ENCODE measurements around the gene FSIP2. TPM values are rescaled to one million over a fixed set of nuclear protein-coding genes. Genes with fewer than 3 reads are reported as not detected.

The FSIP2 gene
- total and polyA plus RNA-seq, 2 donors (not counting 3 experiments of a cell fraction or from before 2014, with no cell fraction given), result 0.04 to 0.24 TPM

GRCh38 chr2:185813707-185814106 lies 75.1 kb downstream of the FSIP2 start:
- Histone ChIP-seq H3K9ac (replicated peaks; ENCODE audit: extremely low read depth, insufficient read depth, low read length) (no peak overlapping the region), H3K4me3 (replicated peaks in 1 of 3; ENCODE audit: insufficient read depth in 1 of 3, low read depth in 1 of 3, low read length in 3 of 3) (no peak overlapping the region), H3K79me2 (ENCODE audit: control insufficient read depth, insufficient read depth, low read length) (no peaks in the 10 kb centered on the region), H4K20me1 (replicated peaks; ENCODE audit: control insufficient read depth, extremely low read depth, insufficient read depth, low read length) (no peaks in the 10 kb centered on the region), H3K36me3 (ENCODE audit: control insufficient read depth in 2 of 2, extremely low read depth in 1 of 2, insufficient read depth in 2 of 2, low read length in 2 of 2) (no peaks in the 10 kb centered on the region), H3K27me3 (ENCODE audit: control insufficient read depth in 2 of 2, insufficient read depth in 2 of 2, low read length in 2 of 2) (no peaks in the 10 kb centered on the region), H3K4me1 (ENCODE audit: control insufficient read depth, extremely low read depth, insufficient read depth, low read length) (no peaks in the 10 kb centered on the region), H3K9me3 (replicated peaks; ENCODE audit: control insufficient read depth, insufficient read depth, low read length) (no peaks in the 10 kb centered on the region), H3K27ac (ENCODE audit: insufficient read depth, low read depth, low read length) (no peak overlapping the region), H3K9me1 (replicated peaks; ENCODE audit: control insufficient read depth, extremely low read depth, insufficient read depth, low read length) (no peaks in the 10 kb centered on the region), H2AFZ (ENCODE audit: low read depth, low read length) (no peak overlapping the region), H3K4me2 (ENCODE audit: insufficient read depth, low read length) (no peak overlapping the region)
- FAIRE-seq, result no peak
- intact Hi-C loops (cut with micrococcal nuclease), result no loop called here
- ChIA-PET POLR2A (no interaction called here), CTCF (interaction anchor here (1.2 kb wide), 1 partner anchor 12 kb away, joined by 3 read pairs; no protein-coding TSS in a partner anchor)
- BruUV-seq (replicated peaks), result no TSS peak
- dilution Hi-C loops (cut with MboI; ENCODE audit: extremely low pct_ligation_motif_present, low sequenced_read_pairs), result no loop called here
- no peak for TF ChIP-seq GATA2 (IDR thresholded peaks at IDR 0.05; ENCODE audit: insufficient read depth, insufficient read length, low read depth, low read length)
- no peak for TF ChIP-seq JUN (IDR thresholded peaks at IDR 0.05; ENCODE audit: borderline replicate concordance, insufficient read depth, insufficient read length, low read depth)
- no peak for TF ChIP-seq EZH2 (IDR thresholded peaks at IDR 0.05; ENCODE audit: borderline replicate concordance, low read depth, low read length, severe bottlenecking)
- no peak for TF ChIP-seq POLR2AphosphoS5 (IDR thresholded peaks at IDR 0.05; ENCODE audit: insufficient read depth, low read depth, low read length)
- no peak for DNase-seq (ENCODE audit: low read depth, low spot score)

- H3K4me2 ChIP-seq (ENCODE audit: insufficient read depth, low read length), result no peak overlapping the region
- intact Hi-C loops (cut with micrococcal nuclease) (no loop called here), dilution Hi-C loops (cut with MboI; ENCODE audit: extremely low pct_ligation_motif_present, low sequenced_read_pairs) (no loop called here)
- H3K4me3 ChIP-seq (replicated peaks in 1 of 3; ENCODE audit: insufficient read depth in 1 of 3, low read depth in 1 of 3, low read length in 3 of 3), result no peak overlapping the region
- no peak for FAIRE-seq
- H3K27ac ChIP-seq (ENCODE audit: insufficient read depth, low read depth, low read length), result no peak overlapping the region
- no peak for DNase-seq (ENCODE audit: low read depth, low spot score)
- TF ChIP-seq POLR2A (IDR thresholded peaks at IDR 0.05; ENCODE audit: low read depth, low read length) (no peak), JUN (IDR thresholded peaks at IDR 0.05; ENCODE audit: borderline replicate concordance, insufficient read depth, insufficient read length, low read depth) (no peak), CTCF (IDR thresholded peaks at IDR 0.05; ENCODE audit: extremely low read depth in 1 of 2, insufficient read depth in 1 of 2, low read depth in 1 of 2, low read length in 2 of 2) (no peak), FOS (IDR thresholded peaks at IDR 0.05; ENCODE audit: borderline replicate concordance, insufficient read depth, low read length) (no peak), GATA2 (IDR thresholded peaks at IDR 0.05; ENCODE audit: insufficient read depth, insufficient read length, low read depth, low read length) (no peak), POLR2AphosphoS5 (IDR thresholded peaks at IDR 0.05; ENCODE audit: insufficient read depth, low read depth, low read length) (no peak), MYC (IDR thresholded peaks at IDR 0.05; ENCODE audit: low read depth, low read length) (no peak)
- H3K27me3 ChIP-seq (ENCODE audit: control insufficient read depth in 2 of 2, insufficient read depth in 2 of 2, low read length in 2 of 2), result no peaks in the 10 kb centered on the region
- H3K9me3 ChIP-seq (replicated peaks; ENCODE audit: control insufficient read depth, insufficient read depth, low read length), result no peaks in the 10 kb centered on the region
- no peak overlapping the region for H2AFZ ChIP-seq (ENCODE audit: low read depth, low read length)
- H3K9ac ChIP-seq (replicated peaks; ENCODE audit: extremely low read depth, insufficient read depth, low read length), result no peak overlapping the region
- POLR2A ChIA-PET, result no interaction called here
- H4K20me1 ChIP-seq (replicated peaks; ENCODE audit: control insufficient read depth, extremely low read depth, insufficient read depth, low read length), result no peaks in the 10 kb centered on the region
- BruUV-seq (replicated peaks), result no TSS peak
- no peaks in the 10 kb centered on the region for H3K9me1 ChIP-seq (replicated peaks; ENCODE audit: control insufficient read depth, extremely low read depth, insufficient read depth, low read length)
- H3K36me3 ChIP-seq (ENCODE audit: control insufficient read depth in 2 of 2, extremely low read depth in 1 of 2, insufficient read depth in 2 of 2, low read length in 2 of 2), result no peaks in the 10 kb centered on the region
- H3K79me2 ChIP-seq (ENCODE audit: control insufficient read depth, insufficient read depth, low read length), result no peaks in the 10 kb centered on the region
- H3K4me1 ChIP-seq (ENCODE audit: control insufficient read depth, extremely low read depth, insufficient read depth, low read length), result no peaks in the 10 kb centered on the region
- CTCF ChIA-PET, result no interaction called here
Measured at GRCh38 chr2:185817991-185818390, 79.4 kb downstream of the FSIP2 start.

Measured in endothelial cell of umbilical vein (primary cell).